Suprapubic skin (tissue), 4 donors: ENCODE results near the gene ETV1. TPM values are rescaled to one million over a fixed set of nuclear protein-coding genes. Genes with fewer than 3 reads are reported as not detected.

ENCODE experiments used
- DNase-seq, 2 donors: peaks; one replicate each; pipeline ENCODE4 v3.0.0-alpha.2; 2019; ENCODE audit warnings: low spot score in 2 of 2
- H3K27ac ChIP-seq: fragments of 200-600 bp; sonication (generic); one replicate; pipeline ENCODE4 v1.5.1; 2019
- H3K27me3 ChIP-seq: fragments of 200-600 bp; sonication (generic); one replicate; pipeline ENCODE4 v1.5.1; 2019
- H3K36me3 ChIP-seq: fragments of 200-600 bp; sonication (generic); one replicate; pipeline ENCODE4 v1.5.1; 2019
- H3K4me1 ChIP-seq: fragments of 200-600 bp; sonication (generic); one replicate; pipeline ENCODE4 v1.5.1; 2019
- H3K4me3 ChIP-seq: fragments of 200-600 bp; sonication (generic); one replicate; pipeline ENCODE4 v1.5.1; 2019; ENCODE audit warnings: mild to moderate bottlenecking
- H3K9me3 ChIP-seq: fragments of 200-600 bp; sonication (generic); one replicate; pipeline ENCODE4 v1.5.1; 2019
- EP300 ChIP-seq: sonication (generic); formaldehyde crosslinking; IDR thresholded peaks from one replicate; pipeline ENCODE4 v1.6.1; 2017; ENCODE audit warnings: antibody characterized with exemption
- POLR2A ChIP-seq, 2 donors: fragments of 450-650 bp; IDR thresholded peaks; one replicate each; pipeline ENCODE4 v1.6.1; 2017; ENCODE audit warnings: antibody characterized with exemption in 2 of 2, mild to moderate bottlenecking in 2 of 2, moderate library complexity in 2 of 2
- POLR2AphosphoS5 ChIP-seq, 3 donors: sonication (generic); formaldehyde crosslinking; IDR thresholded peaks; one replicate each; pipeline ENCODE4 v1.6.1; 2017; ENCODE audit warnings: antibody characterized with exemption in 3 of 3
- WGBS: methylation state at CpG from one replicate; pipeline ENCODE4 v1.1.5; 2018; 5-methylcytosine and 5-hydroxymethylcytosine counted together
- total RNA-seq, 4 donors: library from RNA; depleted of rRNA; stranded (reverse); fragments of >200 nt; gene quantifications; one replicate each; pipeline ENCODE4 v1.1.0, GENCODE V29; 2016
- TF ChIP-seq, protein P1 (sequence below), 2 donors: fragments of 200-600 bp in 1 of 2; fragments of 450-650 bp in 1 of 2; sonication (generic) in 1 of 2; IDR thresholded peaks; one replicate each; pipeline ENCODE4 v1.5.1; 2016 to 2019; ENCODE audit warnings: antibody characterized with exemption in 2 of 2, mild to moderate bottlenecking in 1 of 2, moderate library complexity in 1 of 2

ETV1 gene
- total RNA-seq, 4 donors from 2014 or later, result 3.3 to 7.6 (median 5.3) TPM

GRCh38 chr7:13875496-13876074, 113.9 kb downstream of the ETV1 start:
- peaks cover 3% of the 10 kb centered on the region for H3K4me1 ChIP-seq
- no peak overlapping the region for H3K4me3 ChIP-seq
- H3K9me3 ChIP-seq, result no peaks in the 10 kb centered on the region
- H3K27me3 ChIP-seq, result no peaks in the 10 kb centered on the region
- WGBS, result 75% methylated on average over 5 of the region's 5 CpGs
- TF ChIP-seq POLR2AphosphoS5 (IDR thresholded peaks at IDR 0.05) (no peak), EP300 (no peak), POLR2A (IDR thresholded peaks at IDR 0.05) (no peak)
- TF ChIP-seq, protein P1, sequence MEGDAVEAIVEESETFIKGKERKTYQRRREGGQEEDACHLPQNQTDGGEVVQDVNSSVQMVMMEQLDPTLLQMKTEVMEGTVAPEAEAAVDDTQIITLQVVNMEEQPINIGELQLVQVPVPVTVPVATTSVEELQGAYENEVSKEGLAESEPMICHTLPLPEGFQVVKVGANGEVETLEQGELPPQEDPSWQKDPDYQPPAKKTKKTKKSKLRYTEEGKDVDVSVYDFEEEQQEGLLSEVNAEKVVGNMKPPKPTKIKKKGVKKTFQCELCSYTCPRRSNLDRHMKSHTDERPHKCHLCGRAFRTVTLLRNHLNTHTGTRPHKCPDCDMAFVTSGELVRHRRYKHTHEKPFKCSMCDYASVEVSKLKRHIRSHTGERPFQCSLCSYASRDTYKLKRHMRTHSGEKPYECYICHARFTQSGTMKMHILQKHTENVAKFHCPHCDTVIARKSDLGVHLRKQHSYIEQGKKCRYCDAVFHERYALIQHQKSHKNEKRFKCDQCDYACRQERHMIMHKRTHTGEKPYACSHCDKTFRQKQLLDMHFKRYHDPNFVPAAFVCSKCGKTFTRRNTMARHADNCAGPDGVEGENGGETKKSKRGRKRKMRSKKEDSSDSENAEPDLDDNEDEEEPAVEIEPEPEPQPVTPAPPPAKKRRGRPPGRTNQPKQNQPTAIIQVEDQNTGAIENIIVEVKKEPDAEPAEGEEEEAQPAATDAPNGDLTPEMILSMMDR (IDR thresholded peaks at IDR 0.05), result no peak
- H3K36me3 ChIP-seq, result no peaks in the 10 kb centered on the region
- H3K27ac ChIP-seq, result no peak overlapping the region
- DNase-seq, result no peak

- Histone ChIP-seq H3K36me3 (no peaks in the 10 kb centered on the region), H3K9me3 (no peaks in the 10 kb centered on the region), H3K4me3 (no peak overlapping the region), H3K27ac (no peak overlapping the region), H3K27me3 (no peaks in the 10 kb centered on the region), H3K4me1 (no peaks in the 10 kb centered on the region)
- DNase-seq, result no peak
- TF ChIP-seq POLR2AphosphoS5 (IDR thresholded peaks at IDR 0.05), result no peak
- TF ChIP-seq EP300, result no peak
- TF ChIP-seq, protein P1 (IDR thresholded peaks at IDR 0.05), result no peak
- TF ChIP-seq POLR2A (IDR thresholded peaks at IDR 0.05), result no peak
- 31% methylated on average over 2 of the region's 2 CpGs for WGBS
These were observed 114.7 kb downstream of the ETV1 start for GRCh38 chr7:13874783-13875182.

- Histone ChIP-seq H3K36me3 (no peaks in the 10 kb centered on the region), H3K27ac (no peak overlapping the region), H3K4me1 (no peaks in the 10 kb centered on the region), H3K27me3 (no peaks in the 10 kb centered on the region), H3K4me3 (no peak overlapping the region), H3K9me3 (no peaks in the 10 kb centered on the region)
- no peak for TF ChIP-seq POLR2A (IDR thresholded peaks at IDR 0.05)
- TF ChIP-seq EP300, result no peak
- TF ChIP-seq POLR2AphosphoS5 (IDR thresholded peaks at IDR 0.05), result no peak
- TF ChIP-seq, protein P1 (IDR thresholded peaks at IDR 0.05), result no peak
- DNase-seq, result no peak
These were observed 116.8 kb downstream of the ETV1 start for GRCh38 chr7:13872709-13873108.

DNA sequence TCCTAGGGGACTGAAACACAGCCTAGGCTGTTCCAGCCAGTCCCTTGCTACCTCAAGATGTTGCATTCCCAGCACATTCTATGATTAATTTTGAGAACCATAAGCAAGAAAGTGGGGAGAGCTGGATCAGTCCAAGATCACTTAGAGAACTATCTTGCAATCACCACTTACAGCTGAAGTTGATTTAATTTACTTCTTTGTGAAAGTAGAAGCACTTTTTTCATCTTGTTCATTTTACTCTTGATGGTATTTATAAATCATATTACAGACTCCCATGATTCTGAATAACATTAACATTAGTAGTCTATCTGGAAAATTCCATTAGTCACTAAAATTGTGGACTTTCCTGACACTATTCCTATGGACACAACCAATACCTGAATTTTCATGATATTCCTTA, 118.5 kb downstream of the ETV1 start:
- TF ChIP-seq, protein P1 (IDR thresholded peaks at IDR 0.05), result no peak
- TF ChIP-seq POLR2AphosphoS5 (IDR thresholded peaks at IDR 0.05) (no peak), POLR2A (IDR thresholded peaks at IDR 0.05) (no peak), EP300 (no peak)
- DNase-seq, result no peak
- H3K4me3 ChIP-seq, result no peak overlapping the region
- H3K9me3 ChIP-seq, result no peaks in the 10 kb centered on the region
- H3K27ac ChIP-seq, result no peak overlapping the region
- H3K36me3 ChIP-seq, result no peaks in the 10 kb centered on the region
- H3K27me3 ChIP-seq, result no peaks in the 10 kb centered on the region
- no peaks in the 10 kb centered on the region for H3K4me1 ChIP-seq

DNA sequence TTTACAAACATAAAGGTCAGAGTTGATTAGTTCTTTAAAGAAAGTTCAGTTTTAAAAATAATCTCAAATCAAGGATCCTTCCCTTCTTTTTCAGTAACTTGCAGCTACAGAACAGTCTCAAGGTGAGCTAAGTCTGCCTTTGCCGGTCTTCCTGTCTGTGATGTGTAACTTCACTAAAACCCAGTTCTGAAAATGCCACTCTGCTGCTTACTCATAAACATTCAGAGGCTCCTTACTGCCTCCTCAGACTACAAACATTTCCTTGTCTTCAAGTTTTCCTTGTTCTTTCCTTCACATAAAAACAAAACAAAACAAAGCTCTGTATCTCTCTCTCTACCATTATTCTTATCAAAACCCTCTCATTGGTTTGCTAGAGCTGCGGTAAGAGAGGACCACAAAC, 128.7 kb downstream of the ETV1 start:
- H3K4me3 ChIP-seq, result no peak overlapping the region
- no peaks in the 10 kb centered on the region for H3K9me3 ChIP-seq
- H3K36me3 ChIP-seq, result no peaks in the 10 kb centered on the region
- no peaks in the 10 kb centered on the region for H3K27me3 ChIP-seq
- 79% methylated on average over 2 of the region's 2 CpGs for WGBS
- no peak overlapping the region for H3K27ac ChIP-seq
- DNase-seq, result no peak
- no peak for TF ChIP-seq POLR2AphosphoS5 (IDR thresholded peaks at IDR 0.05)
- H3K4me1 ChIP-seq, result no peaks in the 10 kb centered on the region

DNA sequence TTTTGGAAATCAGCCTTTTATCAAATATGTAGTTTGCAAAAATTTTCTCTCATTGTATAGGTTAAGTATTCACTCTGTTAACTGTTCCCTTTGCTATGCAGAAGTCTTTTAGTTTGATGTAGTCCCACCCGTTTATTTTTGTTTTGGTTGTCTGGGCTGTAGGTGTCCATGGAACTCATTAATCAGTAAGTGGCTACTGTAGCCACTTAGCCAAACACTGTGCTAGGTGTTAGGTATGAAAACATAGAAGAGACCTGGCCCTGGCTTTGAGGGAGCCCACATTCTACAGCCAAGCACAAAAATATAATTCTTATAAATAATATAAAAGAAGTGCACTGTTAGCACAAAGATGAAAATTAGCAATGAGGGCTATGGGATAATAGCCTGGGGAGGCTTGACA, 133.5 kb downstream of the ETV1 start:
- no peak for DNase-seq
- 77% methylated on average over 1 of the region's 1 CpG for WGBS

More for the DNA sequence above, 133.5 kb downstream of the ETV1 start:
- Histone ChIP-seq H3K9me3 (no peaks in the 10 kb centered on the region), H3K27me3 (no peaks in the 10 kb centered on the region), H3K27ac (no peak overlapping the region), H3K4me1 (no peaks in the 10 kb centered on the region), H3K4me3 (no peak overlapping the region), H3K36me3 (no peaks in the 10 kb centered on the region)
- TF ChIP-seq POLR2AphosphoS5 (IDR thresholded peaks at IDR 0.05) (no peak), EP300 (no peak), POLR2A (IDR thresholded peaks at IDR 0.05) (no peak)
- TF ChIP-seq, protein P1 (IDR thresholded peaks at IDR 0.05), result no peak
